Neuronal stem cell (in vitro differentiated cells): ENCODE results near the gene TRIM50.

Source experiments
- DNase-seq: peaks from one replicate; pipeline ENCODE4 v3.0.0-alpha.2; 2013; ENCODE audit warnings: low spot score
- H2AFZ ChIP-seq: one replicate; pipeline ENCODE4 v1.6.1; 2013; ENCODE audit warnings: mild to moderate bottlenecking, low read length, inconsistent platforms
- H2AK5ac ChIP-seq: 2 replicates; pipeline ENCODE4 v1.6.1; 2013; ENCODE audit warnings: low read depth, mild to moderate bottlenecking, inconsistent platforms, low read length, moderate library complexity, mixed read lengths
- H2BK120ac ChIP-seq: 2 replicates; pipeline ENCODE4 v1.6.1; 2013; ENCODE audit warnings: low read depth, mild to moderate bottlenecking, inconsistent platforms, low read length, moderate library complexity, mixed read lengths
- H2BK12ac ChIP-seq: one replicate; pipeline ENCODE4 v1.6.1; 2013; ENCODE audit warnings: low read length, inconsistent platforms
- H2BK15ac ChIP-seq: 2 replicates; pipeline ENCODE4 v1.6.1; 2013; ENCODE audit warnings: mild to moderate bottlenecking, low read length, inconsistent platforms, mixed read lengths
- H2BK5ac ChIP-seq: one replicate; pipeline ENCODE4 v1.6.1; 2013; ENCODE audit warnings: inconsistent platforms, mild to moderate bottlenecking, low read length, moderate library complexity
- H3K14ac ChIP-seq: one replicate; pipeline ENCODE4 v1.6.1; 2013; ENCODE audit warnings: low read length, inconsistent platforms
- H3K18ac ChIP-seq: 2 replicates; pipeline ENCODE4 v1.6.1; 2013; ENCODE audit warnings: low read length, inconsistent platforms
- H3K23ac ChIP-seq: 2 replicates; pipeline ENCODE4 v1.6.1; 2013; ENCODE audit warnings: low read depth, mild to moderate bottlenecking, mixed read lengths, low read length, inconsistent platforms; ENCODE audit not compliant: poor library complexity
- H3K27ac ChIP-seq: replicated peaks from 3 replicates; pipeline ENCODE4 v1.5.1; 2013; ENCODE audit warnings: low read length, inconsistent platforms
- H3K27me3 ChIP-seq, 3 experiments: 2 replicates each; pipeline ENCODE4 v1.6.1; 2013; ENCODE audit warnings: low read length in 3 of 3, mild to moderate bottlenecking in 2 of 3, inconsistent platforms in 1 of 3, low read depth in 1 of 3, mixed read lengths in 1 of 3, moderate library complexity in 1 of 3; ENCODE audit not compliant: control insufficient read depth in 3 of 3, insufficient read depth in 3 of 3
- H3K36me3 ChIP-seq, 2 donors: replicated peaks in 1 of 2; 2 replicates each; pipeline ENCODE4 v1.6.1; 2013; ENCODE audit warnings: low read length in 2 of 2; ENCODE audit not compliant: control insufficient read depth in 2 of 2, insufficient read depth in 2 of 2
- H3K4ac ChIP-seq: 2 replicates; pipeline ENCODE4 v1.6.1; 2013; ENCODE audit warnings: inconsistent platforms, mild to moderate bottlenecking, low read length, moderate library complexity
- H3K4me1 ChIP-seq, 2 donors: 1 replicate in 1 of 2; 2 replicates in 1 of 2; pipeline ENCODE4 v1.6.1; 2013; ENCODE audit warnings: low read length in 2 of 2, low read depth in 1 of 2; ENCODE audit not compliant: control insufficient read depth in 2 of 2, insufficient read depth in 1 of 2
- H3K4me2 ChIP-seq: one replicate; pipeline ENCODE4 v1.6.1; 2013; ENCODE audit warnings: mild to moderate bottlenecking, low read length, inconsistent platforms; ENCODE audit not compliant: insufficient read depth, poor library complexity, severe bottlenecking
- H3K4me3 ChIP-seq, 2 donors: 2 replicates each; pipeline ENCODE4 v1.5.1; 2013; ENCODE audit warnings: low read length in 2 of 2, mild to moderate bottlenecking in 2 of 2, inconsistent platforms in 1 of 2, moderate library complexity in 1 of 2
- H3K79me1 ChIP-seq: one replicate; pipeline ENCODE4 v1.6.1; 2013; ENCODE audit warnings: low read depth, mild to moderate bottlenecking, inconsistent platforms, low read length, moderate library complexity
- H3K9ac ChIP-seq: one replicate; pipeline ENCODE4 v1.6.1; 2013; ENCODE audit warnings: mild to moderate bottlenecking, low read depth, low read length, inconsistent platforms; ENCODE audit not compliant: poor library complexity
- H3K9me3 ChIP-seq, 2 donors: replicated peaks in 1 of 2; 2 replicates each; pipeline versions ENCODE3 to v1.6.1; 2013; ENCODE audit warnings: low read length in 2 of 2, mild to moderate bottlenecking in 2 of 2, inconsistent platforms in 1 of 2, low read depth in 1 of 2, mixed read lengths in 1 of 2, moderate library complexity in 1 of 2; ENCODE audit not compliant: control insufficient read depth in 2 of 2, insufficient read depth in 1 of 2
- H4K8ac ChIP-seq: one replicate; pipeline ENCODE4 v1.6.1; 2013; ENCODE audit warnings: low read depth, mild to moderate bottlenecking, inconsistent platforms, low read length, moderate library complexity
- H4K91ac ChIP-seq: one replicate; pipeline ENCODE4 v1.6.1; 2013; ENCODE audit warnings: low read length, low read depth, mild to moderate bottlenecking, inconsistent platforms; ENCODE audit not compliant: poor library complexity
- WGBS, 2 donors: extraction: QIAGEN DNeasy Blood & Tissue Kit; methylation state at CpG; one replicate each; pipeline ENCODE4 v1.1.7; 2013; ENCODE audit warnings: missing lambda C conversion rate in 2 of 2, mixed read lengths in 1 of 2; ENCODE audit not compliant: insufficient read length in 2 of 2, insufficient replicate concordance in 1 of 2; ENCODE audit errors: extremely low coverage in 2 of 2; 5-methylcytosine and 5-hydroxymethylcytosine counted together

TRIM50 gene

DNA sequence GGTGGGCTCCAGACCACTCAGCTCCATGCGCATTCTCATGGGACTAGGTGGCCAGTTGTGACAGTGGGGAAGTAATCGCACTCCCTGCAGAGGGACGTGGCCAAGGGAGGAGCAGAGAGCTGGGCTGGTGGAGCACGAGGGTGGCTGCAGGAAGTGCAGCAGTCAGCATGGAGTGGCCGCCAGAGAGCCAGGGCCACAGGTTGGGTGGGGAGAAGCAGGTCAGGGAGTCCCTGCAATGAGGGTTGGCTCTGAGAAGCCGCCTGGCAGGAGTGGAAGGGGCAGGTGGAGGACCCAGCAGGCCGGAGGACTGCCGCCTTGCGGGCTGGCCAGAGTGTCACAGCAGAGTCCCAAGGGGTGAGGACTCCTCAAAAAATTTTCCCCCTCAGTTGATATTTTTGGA lies 26.3 kb upstream of the TRIM50 start:
- H3K36me3 ChIP-seq: no peaks in the 10 kb centered on the region
- WGBS, 2 donors: no CpG with 5 or more reads among the region's 9 CpGs
- peak overlapping the region; percentile 16 for H3K23ac ChIP-seq
- peak overlapping the region; percentile 66 for H2BK15ac ChIP-seq
- no peak overlapping the region for H2BK120ac ChIP-seq
- DNase-seq: no peak
- peaks cover 7 to 14% of the 10 kb centered on the region in 2 donors for H3K4me1 ChIP-seq
- H3K14ac ChIP-seq: peak overlapping the region; percentile 9
- H4K8ac ChIP-seq: peak overlapping the region; percentile 19
- H2AFZ ChIP-seq: peak overlapping the region; percentile 11
- H3K79me1 ChIP-seq: no peaks in the 10 kb centered on the region
- H3K4me3 ChIP-seq: peak overlapping the region in 1 of 2 donors; percentile 20
- peak overlapping the region; percentile 89 for H3K18ac ChIP-seq
- H3K9ac ChIP-seq: peak overlapping the region; percentile 6
- H4K91ac ChIP-seq: peak overlapping the region; percentile 80
- H3K4ac ChIP-seq: no peak overlapping the region
- peaks cover 4 to 10% of the 10 kb centered on the region in 2 donors for H3K9me3 ChIP-seq
- no peak overlapping the region for H2BK12ac ChIP-seq
- H2AK5ac ChIP-seq: peak overlapping the region; percentile 95
- no peak overlapping the region for H3K27ac ChIP-seq
- H3K4me2 ChIP-seq: no peak overlapping the region
- H3K27me3 ChIP-seq: no peaks in the 10 kb centered on the region
- H2BK5ac ChIP-seq: no peak overlapping the region

DNA sequence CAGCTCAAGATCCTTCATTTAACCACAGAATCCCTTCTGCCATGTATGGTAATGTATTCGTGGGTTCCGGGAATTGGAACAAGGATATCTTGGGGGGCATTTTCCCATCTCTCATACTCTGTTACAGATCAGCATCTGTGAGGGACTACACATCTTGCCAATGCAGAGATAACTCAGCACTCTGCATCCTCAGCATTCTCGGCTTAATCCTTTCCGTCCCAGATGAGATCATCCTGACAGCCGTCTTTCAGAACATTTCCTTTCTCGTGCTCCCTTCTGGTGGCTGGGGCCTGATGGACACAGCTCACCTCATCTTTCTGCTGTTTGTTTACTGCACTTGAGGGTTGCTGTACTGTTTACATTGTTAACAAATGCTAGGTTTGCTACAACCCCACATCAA lies 25.4 kb upstream of the TRIM50 start:
- Histone ChIP-seq H2BK15ac (no peak overlapping the region), H2BK120ac (no peak overlapping the region), H3K14ac (no peak overlapping the region), H2BK5ac (no peak overlapping the region), H3K4me2 (no peak overlapping the region), H3K27me3 (no peaks in the 10 kb centered on the region), H3K9me3 (peaks cover 4 to 10% of the 10 kb centered on the region in 2 donors), H3K27ac (no peak overlapping the region), H2AK5ac (no peak overlapping the region), H2AFZ (no peak overlapping the region), H3K9ac (no peak overlapping the region), H3K36me3 (no peaks in the 10 kb centered on the region), H3K4ac (no peak overlapping the region), H3K23ac (no peak overlapping the region), H3K4me3 (no peak overlapping the region), H3K4me1 (peaks cover 7 to 13% of the 10 kb centered on the region in 2 donors), H4K8ac (no peak overlapping the region), H3K79me1 (no peaks in the 10 kb centered on the region), H4K91ac (no peak overlapping the region), H2BK12ac (no peak overlapping the region), H3K18ac (no peak overlapping the region)
- no CpG with 5 or more reads among the region's 6 CpGs for WGBS, 2 donors
- DNase-seq: no peak

DNA sequence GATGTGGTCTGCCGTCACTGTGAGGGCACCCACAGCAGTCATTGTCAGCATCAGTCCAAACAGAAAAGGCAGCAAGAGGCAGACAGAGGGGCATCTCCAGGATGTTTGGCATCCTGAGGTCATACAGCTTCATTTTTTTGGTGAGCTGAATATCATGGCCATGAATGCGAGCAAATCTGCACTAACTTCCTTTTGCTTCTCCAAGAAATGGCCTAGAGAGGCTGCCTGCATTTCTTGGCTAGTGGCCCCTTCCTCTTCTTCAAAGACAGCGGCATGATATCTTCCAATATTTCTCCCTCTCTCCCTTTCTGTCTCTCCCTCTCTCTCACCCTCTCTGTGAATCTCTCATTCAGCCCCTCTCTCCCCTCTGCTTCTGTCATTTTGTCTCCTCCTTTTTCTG lies 24.9 kb upstream of the TRIM50 start:
- Histone ChIP-seq H3K14ac (no peak overlapping the region), H3K4me2 (no peak overlapping the region), H2BK120ac (no peak overlapping the region), H2AK5ac (no peak overlapping the region), H3K9ac (no peak overlapping the region), H3K27me3 (no peaks in the 10 kb centered on the region), H3K27ac (no peak overlapping the region), H3K4me3 (no peak overlapping the region), H2BK15ac (no peak overlapping the region), H3K79me1 (no peaks in the 10 kb centered on the region), H3K18ac (no peak overlapping the region), H4K91ac (no peak overlapping the region), H2AFZ (no peak overlapping the region), H3K4ac (no peak overlapping the region), H3K9me3 (peaks cover 4 to 10% of the 10 kb centered on the region in 2 donors), H4K8ac (no peak overlapping the region), H3K4me1 (peaks cover 5 to 9% of the 10 kb centered on the region in 2 donors), H3K23ac (no peak overlapping the region), H3K36me3 (no peaks in the 10 kb centered on the region), H2BK5ac (no peak overlapping the region), H2BK12ac (no peak overlapping the region)
- DNase-seq: no peak
- WGBS, 2 donors: no CpG with 5 or more reads among the region's 3 CpGs

DNA sequence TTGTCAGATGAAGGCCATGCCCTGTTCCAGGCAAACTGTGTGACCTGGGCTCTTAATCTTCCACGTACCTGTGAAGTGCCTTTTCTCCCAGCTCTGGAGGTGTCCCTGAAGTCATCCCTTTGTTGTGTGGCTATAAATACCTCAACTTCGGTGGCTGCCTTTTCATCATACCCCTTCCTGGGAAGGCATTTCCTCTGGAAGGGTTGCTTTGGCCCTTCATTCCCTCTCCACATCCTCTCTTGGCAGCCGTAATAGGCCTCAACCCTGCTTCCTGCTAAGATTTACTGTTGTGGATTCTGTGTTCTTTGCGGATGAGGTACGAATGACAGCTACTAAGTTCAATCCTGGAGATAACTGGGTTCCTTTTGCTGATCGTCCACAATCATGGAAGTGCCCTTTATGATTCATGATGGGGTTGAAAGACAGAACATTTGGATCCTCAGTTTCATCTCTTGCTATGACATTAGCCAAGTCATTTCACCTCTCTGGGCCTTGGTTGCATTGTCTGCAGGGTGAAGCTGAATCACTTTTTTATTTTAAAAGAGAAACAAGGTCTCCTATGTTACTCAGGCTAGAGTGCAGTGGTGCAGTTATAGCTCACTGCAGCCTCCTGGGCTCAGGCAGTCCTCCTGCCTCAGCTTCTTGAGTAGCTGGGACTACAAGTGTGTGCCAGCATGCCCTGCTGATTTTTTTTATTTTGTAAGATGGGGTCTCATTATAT lies 23.7 kb upstream of the TRIM50 start:
- Histone ChIP-seq H4K91ac (no peak overlapping the region), H3K4me3 (no peak overlapping the region), H3K27ac (no peak overlapping the region), H3K4ac (no peak overlapping the region), H3K9ac (no peak overlapping the region), H2AFZ (peak overlapping the region; percentile 70), H2BK120ac (no peak overlapping the region), H3K4me2 (no peak overlapping the region), H2BK5ac (no peak overlapping the region), H3K27me3 (no peaks in the 10 kb centered on the region), H3K79me1 (no peaks in the 10 kb centered on the region), H4K8ac (no peak overlapping the region), H3K36me3 (no peaks in the 10 kb centered on the region), H2BK15ac (no peak overlapping the region), H3K4me1 (peaks cover 5 to 8% of the 10 kb centered on the region in 2 donors), H2AK5ac (no peak overlapping the region), H3K9me3 (peaks cover 4 to 10% of the 10 kb centered on the region in 2 donors), H3K23ac (no peak overlapping the region), H3K18ac (no peak overlapping the region), H2BK12ac (no peak overlapping the region), H3K14ac (no peak overlapping the region)
- WGBS, 2 donors: no CpG with 5 or more reads among the region's 6 CpGs
- DNase-seq: no peak
